IMR-90 (cell line): Measurements from ENCODE around the gene WDR49. TPM values are rescaled to one million over a fixed set of nuclear protein-coding genes. Genes with fewer than 3 reads are reported as not detected.

Experiments
- ATAC-seq: fragments of 200-7000 bp; cut with Tn5 transposase; 2 replicates; pipeline ENCODE4 v1.9.1; 2020; ENCODE audit warnings: low read depth, mild to moderate bottlenecking, moderate library complexity
- BruUV-seq: library from RNA; stranded (reverse); fragments of 400-500 nt; replicated peaks from 2 replicates; lab custom pipeline; 2021; lab: Mats Ljungman, UMichigan
- CTCF ChIA-PET: fragments of 300-600 bp; formaldehyde crosslinking; extraction: SDS; loops from one replicate; lab custom pipeline; 2021; ENCODE audit warnings: antibody characterized with exemption; lab: Yijun Ruan, JAX
- POLR2A ChIA-PET: fragments of 300-600 bp; sonication (Branson Sonifier 250); formaldehyde crosslinking; loops from one replicate; lab custom pipeline; 2022; ENCODE audit warnings: antibody characterized with exemption; ENCODE audit not compliant: unreplicated experiment; lab: Charles Lee
- DNase-seq: peaks from one replicate; pipeline ENCODE4 v3.0.0; 2013
- H2AFZ ChIP-seq: replicated peaks from 2 replicates; pipeline ENCODE3; 2013; ENCODE audit warnings: low read length, mild to moderate bottlenecking; ENCODE audit not compliant: poor library complexity
- H2AK5ac ChIP-seq: 2 replicates; pipeline ENCODE4 v1.6.1; 2013; ENCODE audit warnings: low read depth, low read length, inconsistent platforms
- H2AK9ac ChIP-seq: replicated peaks from 2 replicates; pipeline ENCODE3; 2013; ENCODE audit warnings: mild to moderate bottlenecking, low read depth, low read length, moderate library complexity; ENCODE audit not compliant: poor library complexity
- H2BK120ac ChIP-seq: 2 replicates; pipeline ENCODE4 v1.6.1; 2013; ENCODE audit warnings: low read depth, low read length, inconsistent platforms
- H2BK15ac ChIP-seq: 3 replicates; pipeline ENCODE4 v1.6.1; 2013; ENCODE audit warnings: low read depth, low read length, inconsistent platforms
- H2BK20ac ChIP-seq: 2 replicates; pipeline ENCODE4 v1.6.1; 2013; ENCODE audit warnings: low read depth, mild to moderate bottlenecking, inconsistent platforms, low read length, moderate library complexity
- H2BK5ac ChIP-seq: 2 replicates; pipeline ENCODE4 v1.6.1; 2013; ENCODE audit warnings: mild to moderate bottlenecking, low read depth, low read length, inconsistent platforms; ENCODE audit not compliant: poor library complexity, severe bottlenecking
- H3K14ac ChIP-seq: replicated peaks from 2 replicates; pipeline ENCODE4 v1.6.1; 2013; ENCODE audit warnings: low read depth, low read length, inconsistent platforms
- H3K18ac ChIP-seq: 2 replicates; pipeline ENCODE4 v1.6.1; 2013; ENCODE audit warnings: low read depth, low read length, control low read depth
- H3K23ac ChIP-seq: 2 replicates; pipeline ENCODE4 v1.6.1; 2013; ENCODE audit warnings: low read depth, low read length, inconsistent platforms
- H3K27ac ChIP-seq: 2 replicates; pipeline ENCODE4 v1.5.1; 2013; ENCODE audit warnings: mild to moderate bottlenecking, control low read depth, low read length; ENCODE audit not compliant: insufficient read depth
- H3K27me3 ChIP-seq: 2 replicates; pipeline ENCODE4 v1.6.1; 2013; ENCODE audit warnings: low read length; ENCODE audit not compliant: control insufficient read depth, insufficient read depth
- H3K36me3 ChIP-seq: 2 replicates; pipeline ENCODE4 v1.6.1; 2013; ENCODE audit warnings: low read length, mixed read lengths; ENCODE audit not compliant: control insufficient read depth, insufficient read depth
- H3K4ac ChIP-seq: 2 replicates; pipeline ENCODE4 v1.6.1; 2013; ENCODE audit warnings: low read depth, low read length, inconsistent platforms
- H3K4me1 ChIP-seq: 2 replicates; pipeline ENCODE4 v1.6.1; 2013; ENCODE audit warnings: low read length, mixed read lengths; ENCODE audit not compliant: control insufficient read depth, insufficient read depth
- H3K4me2 ChIP-seq: 2 replicates; pipeline ENCODE4 v1.6.1; 2013; ENCODE audit warnings: low read depth, mild to moderate bottlenecking, control low read depth, low read length, moderate library complexity
- H3K4me3 ChIP-seq: 2 replicates; pipeline ENCODE4 v1.5.1; 2013; ENCODE audit warnings: low read depth, mild to moderate bottlenecking, control low read depth, low read length, moderate library complexity; ENCODE audit not compliant: insufficient read depth
- H3K56ac ChIP-seq: 2 replicates; pipeline ENCODE4 v1.6.1; 2013; ENCODE audit warnings: low read length, inconsistent platforms; ENCODE audit not compliant: insufficient read depth; ENCODE audit errors: extremely low read depth
- H3K79me1 ChIP-seq, 2 experiments: 2 replicates each; pipeline ENCODE4 v1.6.1; 2013; ENCODE audit warnings: low read length in 2 of 2, inconsistent platforms in 1 of 2, low read depth in 1 of 2
- H3K9ac ChIP-seq: 2 replicates; pipeline ENCODE4 v1.6.1; 2013; ENCODE audit warnings: low read depth, low read length, control low read depth
- H3K9me1 ChIP-seq: 2 replicates; pipeline ENCODE4 v1.6.1; 2013; ENCODE audit warnings: low read length, inconsistent platforms; ENCODE audit not compliant: insufficient read depth
- H3K9me3 ChIP-seq: 2 replicates; pipeline ENCODE4 v1.6.1; 2013; ENCODE audit warnings: low read length; ENCODE audit not compliant: control insufficient read depth, insufficient read depth
- H4K20me1 ChIP-seq: 2 replicates; pipeline ENCODE4 v1.6.1; 2013; ENCODE audit warnings: low read length, inconsistent platforms; ENCODE audit not compliant: insufficient read depth
- H4K5ac ChIP-seq: 2 replicates; pipeline ENCODE4 v1.6.1; 2013; ENCODE audit warnings: mild to moderate bottlenecking, low read depth, low read length, control low read depth
- H4K8ac ChIP-seq, 2 experiments: 2 replicates each; pipeline ENCODE4 v1.6.1; 2013; ENCODE audit warnings: low read depth in 2 of 2, low read length in 2 of 2, control low read depth in 1 of 2, inconsistent platforms in 1 of 2
- H4K91ac ChIP-seq: 2 replicates; pipeline ENCODE4 v1.6.1; 2013; ENCODE audit warnings: low read depth, low read length, inconsistent platforms; ENCODE audit not compliant: insufficient read depth
- BHLHE40 ChIP-seq: fragments of 150-350 bp; IDR thresholded peaks from 2 replicates; pipeline ENCODE4 v1.6.1; 2016; ENCODE audit warnings: mild to moderate bottlenecking, low read depth, low read length
- CEBPB ChIP-seq: IDR thresholded peaks from 2 replicates; pipeline ENCODE4 v1.6.1; 2012; ENCODE audit warnings: low read depth, low read length, improper control_type of control experiment
- CHD1 ChIP-seq: IDR thresholded peaks from 2 replicates; pipeline ENCODE4 v1.6.1; 2012; ENCODE audit warnings: low read depth, low read length, improper control_type of control experiment
- FOS ChIP-seq: fragments of 150-350 bp; IDR thresholded peaks from 2 replicates; pipeline ENCODE4 v1.6.1; 2016; ENCODE audit warnings: low read depth, low read length
- MAFK ChIP-seq: IDR thresholded peaks from 2 replicates; pipeline ENCODE4 v1.6.1; 2012; ENCODE audit warnings: low read depth, low read length, improper control_type of control experiment
- MAZ ChIP-seq: IDR thresholded peaks from 2 replicates; pipeline ENCODE4 v1.6.1; 2012; ENCODE audit warnings: low read depth, mild to moderate bottlenecking, low read length, improper control_type of control experiment, moderate library complexity, borderline replicate concordance
- MXI1 ChIP-seq: IDR thresholded peaks from 2 replicates; pipeline ENCODE4 v1.6.1; 2012; ENCODE audit warnings: low read depth, mild to moderate bottlenecking, low read length, moderate library complexity, borderline replicate concordance
- NFE2L2 ChIP-seq: fragments of 150-350 bp; IDR thresholded peaks from 2 replicates; pipeline ENCODE4 v1.6.1; 2016; ENCODE audit warnings: low read depth, mild to moderate bottlenecking, low read length
- POLR2A ChIP-seq: IDR thresholded peaks from 2 replicates; pipeline ENCODE4 v1.6.1; 2012; ENCODE audit warnings: mild to moderate bottlenecking, low read depth, low read length
- RAD21 ChIP-seq: IDR thresholded peaks from 2 replicates; pipeline ENCODE4 v1.6.1; 2012; ENCODE audit warnings: low read length, improper control_type of control experiment
- RCOR1 ChIP-seq: IDR thresholded peaks from 2 replicates; pipeline ENCODE4 v1.6.1; 2012; ENCODE audit warnings: mild to moderate bottlenecking, low read length, improper control_type of control experiment; ENCODE audit not compliant: insufficient replicate concordance
- RFX5 ChIP-seq: IDR thresholded peaks from 2 replicates; pipeline ENCODE4 v1.8.0; 2012; ENCODE audit warnings: low read depth, mild to moderate bottlenecking, low read length, moderate library complexity
- SMC3 ChIP-seq: fragments of 150-350 bp; IDR thresholded peaks from 2 replicates; pipeline ENCODE4 v1.6.1; 2016; ENCODE audit warnings: low read depth, mild to moderate bottlenecking, antibody characterized with exemption, low read length, moderate library complexity
- WGBS, 2 experiments: methylation state at CpG; one replicate each; pipeline versions ENCODE4 v1.1.5 to v1.1.7; 2013; ENCODE audit warnings: missing lambda C conversion rate in 2 of 2; ENCODE audit not compliant: insufficient read length in 1 of 2; ENCODE audit errors: extremely low coverage in 2 of 2; 5-methylcytosine and 5-hydroxymethylcytosine counted together
- dilution Hi-C: fragments of 300-500 bp; cut with HindIII; formaldehyde crosslinking; loops from one replicate; pipeline ENCODE4 v1.14.3; 2018; ENCODE audit warnings: low sequenced_read_pairs; ENCODE audit not compliant: unreplicated experiment
- in situ Hi-C: fragments of 300-500 bp; cut with MboI; formaldehyde crosslinking; loops from 3 replicates; pipeline ENCODE4 v1.14.3; 2019; ENCODE audit warnings: low sequenced_read_pairs, inconsistent platforms, mixed read lengths
- intact Hi-C: fragments of 100-400 bp; cut with micrococcal nuclease; formaldehyde crosslinking; loops from 2 replicates; pipeline ENCODE4 v1.10.0; 2022
- polyA plus RNA-seq, 3 experiments: library from polyadenylated mRNA; depleted of rRNA; stranded (reverse); fragments of >200 nt; gene quantifications; 2 replicates each; pipeline ENCODE4 v1.2.3, GENCODE V29; 2012; ENCODE audit warnings: low replicate concordance in 1 of 3
- total RNA-seq: library from RNA; depleted of rRNA; stranded (reverse); fragments of >200 nt; gene quantifications from 2 replicates; pipeline ENCODE4 v1.2.3, GENCODE V29; 2012
- TF ChIP-seq, protein P1 (sequence below): fragments of 150-350 bp; IDR thresholded peaks from 2 replicates; pipeline ENCODE4 v1.6.1; 2016; ENCODE audit warnings: low read depth, mild to moderate bottlenecking, low read length, moderate library complexity, borderline replicate concordance
- TF ChIP-seq, protein P2 (sequence below): fragments of 150-350 bp; IDR thresholded peaks from 2 replicates; pipeline ENCODE4 v1.6.1; 2017; ENCODE audit warnings: mild to moderate bottlenecking, antibody characterized with exemption, low read length, low read depth
- TF ChIP-seq, protein P3 (sequence below): conservative IDR thresholded peaks from 2 replicates; pipeline ENCODE4 v1.5.1; 2012; ENCODE audit warnings: mild to moderate bottlenecking, low read depth, low read length, improper control_type of control experiment

WDR49 gene
- total and polyA plus RNA-seq, 2 of the 4 experiments (the other 2 are of a cell fraction), result not detected

DNA sequence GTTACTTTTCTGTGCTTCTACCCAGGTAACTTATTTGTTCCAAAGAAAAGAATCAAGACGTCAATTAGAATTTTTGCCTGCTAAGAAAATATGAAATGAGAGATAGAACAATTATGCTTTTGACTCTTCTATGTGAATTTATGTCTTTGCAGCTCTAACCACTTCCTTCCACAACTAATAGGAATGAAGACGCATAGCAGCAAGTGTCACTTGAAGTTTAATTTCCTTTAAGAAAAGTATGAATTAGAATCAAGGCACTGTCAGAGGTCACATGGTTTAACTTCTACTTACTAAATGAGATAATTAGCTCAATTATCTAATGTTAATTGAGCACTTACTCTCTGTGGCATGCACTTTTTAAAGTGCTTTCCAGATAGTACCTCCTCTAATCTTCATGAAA, 3.3 kb downstream of the WDR49 start:
- dilution Hi-C loops (no loop called here), intact Hi-C loops (no loop called here), in situ Hi-C loops (no loop called here)
- H2BK20ac ChIP-seq, result no peak overlapping the region
- ChIA-PET CTCF (no interaction called here), POLR2A (no interaction called here)
- H2BK120ac ChIP-seq, result no peak overlapping the region
- no peak overlapping the region for H2AK5ac ChIP-seq
- DNase-seq (no peak), ATAC-seq (no peak)
- no peak overlapping the region for H3K4ac ChIP-seq
- H3K4me2 ChIP-seq, result no peak overlapping the region
- H3K4me3 ChIP-seq, result no peak overlapping the region
- H3K14ac ChIP-seq, result no peak overlapping the region
- H3K27ac ChIP-seq, result no peak overlapping the region
- TF ChIP-seq CEBPB (no peak), MAFK (no peak), RFX5 (no peak), NFE2L2 (no peak), MAZ (no peak), FOS (no peak), MXI1 (no peak), SMC3 (no peak), CHD1 (no peak), RCOR1 (no peak), POLR2A (no peak), RAD21 (no peak), BHLHE40 (no peak)
- TF ChIP-seq, protein P1, sequence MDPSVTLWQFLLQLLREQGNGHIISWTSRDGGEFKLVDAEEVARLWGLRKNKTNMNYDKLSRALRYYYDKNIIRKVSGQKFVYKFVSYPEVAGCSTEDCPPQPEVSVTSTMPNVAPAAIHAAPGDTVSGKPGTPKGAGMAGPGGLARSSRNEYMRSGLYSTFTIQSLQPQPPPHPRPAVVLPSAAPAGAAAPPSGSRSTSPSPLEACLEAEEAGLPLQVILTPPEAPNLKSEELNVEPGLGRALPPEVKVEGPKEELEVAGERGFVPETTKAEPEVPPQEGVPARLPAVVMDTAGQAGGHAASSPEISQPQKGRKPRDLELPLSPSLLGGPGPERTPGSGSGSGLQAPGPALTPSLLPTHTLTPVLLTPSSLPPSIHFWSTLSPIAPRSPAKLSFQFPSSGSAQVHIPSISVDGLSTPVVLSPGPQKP, result no peak
- TF ChIP-seq, protein P2, sequence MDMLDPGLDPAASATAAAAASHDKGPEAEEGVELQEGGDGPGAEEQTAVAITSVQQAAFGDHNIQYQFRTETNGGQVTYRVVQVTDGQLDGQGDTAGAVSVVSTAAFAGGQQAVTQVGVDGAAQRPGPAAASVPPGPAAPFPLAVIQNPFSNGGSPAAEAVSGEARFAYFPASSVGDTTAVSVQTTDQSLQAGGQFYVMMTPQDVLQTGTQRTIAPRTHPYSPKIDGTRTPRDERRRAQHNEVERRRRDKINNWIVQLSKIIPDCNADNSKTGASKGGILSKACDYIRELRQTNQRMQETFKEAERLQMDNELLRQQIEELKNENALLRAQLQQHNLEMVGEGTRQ, result no peak
- TF ChIP-seq, protein P3, sequence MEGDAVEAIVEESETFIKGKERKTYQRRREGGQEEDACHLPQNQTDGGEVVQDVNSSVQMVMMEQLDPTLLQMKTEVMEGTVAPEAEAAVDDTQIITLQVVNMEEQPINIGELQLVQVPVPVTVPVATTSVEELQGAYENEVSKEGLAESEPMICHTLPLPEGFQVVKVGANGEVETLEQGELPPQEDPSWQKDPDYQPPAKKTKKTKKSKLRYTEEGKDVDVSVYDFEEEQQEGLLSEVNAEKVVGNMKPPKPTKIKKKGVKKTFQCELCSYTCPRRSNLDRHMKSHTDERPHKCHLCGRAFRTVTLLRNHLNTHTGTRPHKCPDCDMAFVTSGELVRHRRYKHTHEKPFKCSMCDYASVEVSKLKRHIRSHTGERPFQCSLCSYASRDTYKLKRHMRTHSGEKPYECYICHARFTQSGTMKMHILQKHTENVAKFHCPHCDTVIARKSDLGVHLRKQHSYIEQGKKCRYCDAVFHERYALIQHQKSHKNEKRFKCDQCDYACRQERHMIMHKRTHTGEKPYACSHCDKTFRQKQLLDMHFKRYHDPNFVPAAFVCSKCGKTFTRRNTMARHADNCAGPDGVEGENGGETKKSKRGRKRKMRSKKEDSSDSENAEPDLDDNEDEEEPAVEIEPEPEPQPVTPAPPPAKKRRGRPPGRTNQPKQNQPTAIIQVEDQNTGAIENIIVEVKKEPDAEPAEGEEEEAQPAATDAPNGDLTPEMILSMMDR, result no peak
- no peaks in the 10 kb centered on the region for H4K20me1 ChIP-seq
- H3K79me1 ChIP-seq, result no peaks in the 10 kb centered on the region
- WGBS, 2 experiments, result no CpG with 5 or more reads among the region's 2 CpGs
- no peak overlapping the region for H2BK5ac ChIP-seq
- no peaks in the 10 kb centered on the region for H3K27me3 ChIP-seq
- H2BK15ac ChIP-seq, result no peak overlapping the region
- no peak overlapping the region for H2AK9ac ChIP-seq
- no TSS peak for BruUV-seq
- no peaks in the 10 kb centered on the region for H3K36me3 ChIP-seq
- H3K9me1 ChIP-seq, result no peaks in the 10 kb centered on the region
- no peak overlapping the region for H3K9ac ChIP-seq
- no peak overlapping the region for H4K8ac ChIP-seq
- H3K23ac ChIP-seq, result no peak overlapping the region
- H3K4me1 ChIP-seq, result no peaks in the 10 kb centered on the region
- H4K91ac ChIP-seq, result no peak overlapping the region
- no peaks in the 10 kb centered on the region for H3K9me3 ChIP-seq
- no peak overlapping the region for H4K5ac ChIP-seq
- no peak overlapping the region for H2AFZ ChIP-seq
- no peak overlapping the region for H3K56ac ChIP-seq
- H3K18ac ChIP-seq, result no peak overlapping the region
